GM23338 (cell line): ENCODE measurements around the gene MOB3B. TPM values are rescaled to one million over a fixed set of nuclear protein-coding genes. Genes with fewer than 3 reads are reported as not detected.

Source experiments
- ATAC-seq: fragments of 200-7000 bp; cut with Tn5 transposase; 3 replicates; pipeline ENCODE4 v1.9.1; 2020
- DNase-seq: peaks from one replicate; pipeline ENCODE4 v3.0.0-alpha.2; 2015; ENCODE audit warnings: low spot score
- H2AFZ ChIP-seq: fragments of 200-600 bp; sonication (generic); 2 replicates; pipeline ENCODE4 v1.8.0; 2016; ENCODE audit warnings: antibody characterized with exemption, mild to moderate bottlenecking, moderate library complexity
- H3F3A ChIP-seq: fragments of 200-600 bp; sonication (generic); replicated peaks from 2 replicates; pipeline ENCODE4 v1.8.0; 2017; ENCODE audit warnings: antibody characterized with exemption, mixed run types, low read depth
- H3K27ac ChIP-seq: fragments of 200-600 bp; sonication (generic); 2 replicates; pipeline ENCODE4 v1.6.1; 2016; ENCODE audit warnings: low read depth
- H3K27me3 ChIP-seq: fragments of 200-600 bp; sonication (generic); 2 replicates; pipeline ENCODE4 v1.8.0; 2016; ENCODE audit warnings: mild to moderate bottlenecking, mixed run types, moderate library complexity; ENCODE audit not compliant: insufficient read depth
- H3K36me3 ChIP-seq: fragments of 200-600 bp; sonication (generic); 2 replicates; pipeline ENCODE4 v1.8.0; 2016; ENCODE audit warnings: mild to moderate bottlenecking; ENCODE audit not compliant: insufficient read depth
- H3K4me1 ChIP-seq: fragments of 200-600 bp; sonication (generic); 2 replicates; pipeline ENCODE4 v1.8.0; 2016; ENCODE audit warnings: mild to moderate bottlenecking, moderate library complexity; ENCODE audit not compliant: insufficient read depth
- H3K4me2 ChIP-seq: fragments of 200-600 bp; sonication (generic); 2 replicates; pipeline ENCODE4 v1.7.1; 2017; ENCODE audit warnings: mixed run types
- H3K4me3 ChIP-seq: fragments of 200-600 bp; sonication (generic); 2 replicates; pipeline ENCODE4 v1.6.1; 2016; ENCODE audit warnings: mixed run types
- H3K79me2 ChIP-seq: fragments of 200-600 bp; sonication (generic); replicated peaks from 2 replicates; pipeline ENCODE4 v1.8.0; 2017; ENCODE audit warnings: mild to moderate bottlenecking; ENCODE audit not compliant: insufficient read depth
- H3K9me2 ChIP-seq: fragments of 200-600 bp; sonication (generic); 2 replicates; pipeline ENCODE4 v1.8.0; 2017; ENCODE audit not compliant: insufficient read depth
- H4K20me1 ChIP-seq: fragments of 200-600 bp; sonication (generic); replicated peaks from 2 replicates; pipeline ENCODE4 v1.8.0; 2017; ENCODE audit warnings: mild to moderate bottlenecking; ENCODE audit not compliant: insufficient read depth
- H3K27ac Mint-ChIP-seq: 2 replicates; pipeline ENCODE4 v1.8.0; 2020; ENCODE audit warnings: inconsistent platforms, mild to moderate bottlenecking, moderate library complexity, mixed read lengths
- H3K27me3 Mint-ChIP-seq: 3 replicates; pipeline ENCODE4 v1.8.0; 2022; ENCODE audit warnings: low read depth, mild to moderate bottlenecking, moderate library complexity, mixed read lengths, inconsistent platforms; ENCODE audit not compliant: insufficient read depth, poor library complexity
- H3K36me3 Mint-ChIP-seq: 3 replicates; pipeline ENCODE4 v1.8.0; 2021; ENCODE audit warnings: low read depth, mild to moderate bottlenecking, inconsistent platforms, moderate library complexity, mixed read lengths
- H3K4me1 Mint-ChIP-seq: 3 replicates; pipeline ENCODE4 v1.8.0; 2020; ENCODE audit warnings: mild to moderate bottlenecking, inconsistent platforms, mixed read lengths
- H3K4me3 Mint-ChIP-seq: 3 replicates; pipeline ENCODE4 v1.8.0; 2021; ENCODE audit warnings: moderate library complexity, mild to moderate bottlenecking, inconsistent platforms, mixed read lengths
- H3K9me3 Mint-ChIP-seq: 3 replicates; pipeline ENCODE4 v1.8.0; 2020; ENCODE audit warnings: moderate library complexity, mild to moderate bottlenecking, inconsistent platforms, mixed read lengths
- CREB1 ChIP-seq: fragments of 250-450 bp; sonication (Bioruptor Pico); IDR thresholded peaks from 2 replicates; pipeline ENCODE4 v1.5.0; 2020; ENCODE audit warnings: low read depth, mild to moderate bottlenecking, moderate library complexity
- CTCF ChIP-seq, 2 experiments: fragments of 200-600 bp in 1 of 2; sonication (generic) in 1 of 2; conservative IDR thresholded peaks; 2 replicates each; pipeline versions ENCODE4 v1.5.1 to v1.6.1; 2016 to 2017; ENCODE audit warnings: antibody characterized with exemption in 2 of 2, low read depth in 2 of 2, mild to moderate bottlenecking in 2 of 2, moderate library complexity in 1 of 2
- EZH2 ChIP-seq: fragments of 200-600 bp; sonication (generic); IDR thresholded peaks from one replicate; pipeline ENCODE4 v1.8.0; 2017; ENCODE audit warnings: antibody characterized with exemption, mild to moderate bottlenecking, low read depth; ENCODE audit not compliant: unreplicated experiment
- EZH2phosphoT487 ChIP-seq: fragments of 200-600 bp; sonication (generic); IDR thresholded peaks from one replicate; pipeline ENCODE4 v1.8.1; 2018; ENCODE audit warnings: antibody characterized with exemption; ENCODE audit not compliant: unreplicated experiment
- JUNB ChIP-seq: IDR thresholded peaks from one replicate; pipeline ENCODE4 v1.6.1; 2016; ENCODE audit warnings: antibody characterized with exemption; ENCODE audit not compliant: unreplicated experiment
- NANOG ChIP-seq: IDR thresholded peaks from 2 replicates; pipeline ENCODE4 v1.6.1; 2016; ENCODE audit warnings: antibody characterized with exemption, borderline replicate concordance
- POLR2AphosphoS5 ChIP-seq: IDR thresholded peaks from 2 replicates; pipeline ENCODE4 v1.6.1; 2016; ENCODE audit warnings: antibody characterized with exemption, low read depth
- STAT1 ChIP-seq: IDR thresholded peaks from one replicate; pipeline ENCODE4 v1.6.1; 2016; ENCODE audit warnings: antibody characterized with exemption; ENCODE audit not compliant: unreplicated experiment
- ZNF114 ChIP-seq: fragments of 250-450 bp; sonication (Bioruptor Pico); IDR thresholded peaks from 2 replicates; pipeline ENCODE4 v1.5.0; 2020; ENCODE audit warnings: mild to moderate bottlenecking, moderate library complexity
- ZNF331 ChIP-seq: fragments of 250-450 bp; sonication (Bioruptor Pico); IDR thresholded peaks from 2 replicates; pipeline ENCODE4 v1.5.0; 2020; ENCODE audit warnings: low read depth, mild to moderate bottlenecking, moderate library complexity
- polyA plus RNA-seq: library from polyadenylated mRNA; unstranded; fragments of >200 nt; fragmentation: Nextera tagmentation; extraction: Ambion mirVana; gene quantifications from 2 replicates; pipeline ENCODE4 v1.2.1, GENCODE V29; 2016
- total RNA-seq: library from RNA; depleted of rRNA; stranded (reverse); fragments of >200 nt; shearing (Covaris generic); gene quantifications from 2 replicates; pipeline ENCODE4 v1.2.3, GENCODE V29; 2014
- TF ChIP-seq, protein P1 (sequence below): IDR thresholded peaks from 2 replicates; pipeline ENCODE4 v1.6.1; 2016; ENCODE audit warnings: antibody characterized with exemption

The MOB3B gene
- total and polyA plus RNA-seq, 2 experiments from 2014 or later: 7.6 to 12.1 TPM

- TF ChIP-seq, protein P1, sequence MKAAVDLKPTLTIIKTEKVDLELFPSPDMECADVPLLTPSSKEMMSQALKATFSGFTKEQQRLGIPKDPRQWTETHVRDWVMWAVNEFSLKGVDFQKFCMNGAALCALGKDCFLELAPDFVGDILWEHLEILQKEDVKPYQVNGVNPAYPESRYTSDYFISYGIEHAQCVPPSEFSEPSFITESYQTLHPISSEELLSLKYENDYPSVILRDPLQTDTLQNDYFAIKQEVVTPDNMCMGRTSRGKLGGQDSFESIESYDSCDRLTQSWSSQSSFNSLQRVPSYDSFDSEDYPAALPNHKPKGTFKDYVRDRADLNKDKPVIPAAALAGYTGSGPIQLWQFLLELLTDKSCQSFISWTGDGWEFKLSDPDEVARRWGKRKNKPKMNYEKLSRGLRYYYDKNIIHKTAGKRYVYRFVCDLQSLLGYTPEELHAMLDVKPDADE: no peak
- TF ChIP-seq ZNF114 (CRISPR knock-in tag) (no peak), STAT1 (no peak), CTCF (conservative IDR thresholded peaks at IDR 0.05; ENCODE audit: low read depth in 2 of 2) (no peak), NANOG (no peak), ZNF331 (CRISPR knock-in tag) (no peak), EZH2 (no peak), JUNB (no peak), CREB1 (no peak), POLR2AphosphoS5 (no peak)
Measured at GRCh38 chr9:27476870-27477515, 52.6 kb downstream of the MOB3B start (continued).

DNA sequence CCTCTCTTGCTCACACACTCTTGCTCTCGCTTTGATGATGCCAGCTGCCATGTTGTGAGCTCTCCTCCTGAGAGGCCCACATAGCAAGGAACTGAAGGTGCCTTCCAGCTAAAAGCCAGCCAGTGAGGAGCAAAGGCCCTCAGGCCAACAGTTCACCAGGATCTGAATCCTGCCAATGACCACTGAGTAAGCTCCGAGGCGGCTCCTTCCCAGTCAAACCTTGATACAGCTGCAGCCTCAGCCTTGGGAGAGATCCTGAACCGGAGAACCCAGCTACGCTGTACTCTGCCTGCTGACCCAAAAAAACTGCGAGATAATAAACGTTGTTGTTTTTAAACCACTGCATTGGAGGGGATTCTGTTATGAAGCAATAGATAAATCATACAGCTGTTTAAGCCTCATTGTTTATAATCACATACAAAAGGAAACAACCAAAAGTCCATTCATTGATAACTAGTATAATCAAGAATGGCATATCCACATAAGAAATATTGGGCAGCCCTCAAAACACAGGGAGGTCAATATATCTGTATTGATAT, 54.5 kb downstream of the MOB3B start:
- Mint-ChIP-seq H3K9me3 (peaks cover 20% of the 10 kb centered on the region), H3K27me3 (peaks cover 7% of the 10 kb centered on the region), H3K36me3 (peaks cover 31% of the 10 kb centered on the region), H3K4me3 (no peak overlapping the region), H3K4me1 (peaks cover 37% of the 10 kb centered on the region), H3K27ac (no peak overlapping the region)
- H3K4me1 ChIP-seq: peaks cover 8% of the 10 kb centered on the region
- DNase-seq: no peak
- no peaks in the 10 kb centered on the region for H3K9me2 ChIP-seq
- H4K20me1 ChIP-seq: no peaks in the 10 kb centered on the region
- no peak overlapping the region for H3K4me2 ChIP-seq
- H3F3A ChIP-seq: no peaks in the 10 kb centered on the region
- TF ChIP-seq NANOG: no peak
- H3K79me2 ChIP-seq: no peaks in the 10 kb centered on the region; the same call in 1 of the 2 replicates
- no peaks in the 10 kb centered on the region for H3K27me3 ChIP-seq
- H3K4me3 ChIP-seq: no peak overlapping the region
- H3K27ac ChIP-seq: no peak overlapping the region
- H2AFZ ChIP-seq: no peak overlapping the region
- no peak for ATAC-seq
- peaks cover 3% of the 10 kb centered on the region; the same call in 1 of the 2 replicates for H3K36me3 ChIP-seq

DNA sequence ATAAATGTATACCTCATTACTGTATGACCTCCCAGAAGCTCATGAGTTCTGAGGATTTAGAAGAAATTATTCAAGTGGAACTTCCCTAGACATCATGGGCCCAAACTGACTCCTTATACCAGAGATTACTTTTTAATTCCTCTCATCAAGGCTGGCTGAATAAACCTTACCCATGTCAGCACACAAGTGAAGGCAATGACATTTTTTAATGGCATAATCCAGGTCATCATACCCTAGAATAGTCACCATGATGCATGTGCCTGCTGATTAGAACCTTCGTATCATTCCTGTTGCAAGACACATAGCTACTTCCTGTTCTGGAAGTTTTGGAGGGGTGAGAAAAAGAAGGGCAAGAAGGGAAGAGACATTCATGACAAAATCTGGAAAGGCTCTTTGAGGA, 55.3 kb downstream of the MOB3B start:
- H3K27me3 Mint-ChIP-seq: peaks cover 7% of the 10 kb centered on the region
- no peak overlapping the region for H3K4me3 Mint-ChIP-seq
- ATAC-seq: no peak
- no peak overlapping the region for H3K27ac Mint-ChIP-seq
- H3K27me3 ChIP-seq: no peaks in the 10 kb centered on the region
- no peak overlapping the region for H3K4me3 ChIP-seq
- no peak overlapping the region for H3K4me2 ChIP-seq
- no peaks in the 10 kb centered on the region for H3K9me2 ChIP-seq
- no peaks in the 10 kb centered on the region for H3F3A ChIP-seq
- H3K36me3 ChIP-seq: no peaks in the 10 kb centered on the region; the same call in 1 of the 2 replicates
- peaks cover 8% of the 10 kb centered on the region for H3K4me1 ChIP-seq
- H3K36me3 Mint-ChIP-seq: peaks cover 25% of the 10 kb centered on the region
- H2AFZ ChIP-seq: no peak overlapping the region
- no peak for DNase-seq
- peaks cover 40% of the 10 kb centered on the region for H3K4me1 Mint-ChIP-seq
- H3K9me3 Mint-ChIP-seq: peaks cover 17% of the 10 kb centered on the region
- H3K79me2 ChIP-seq: no peaks in the 10 kb centered on the region; the same call in 1 of the 2 replicates
- H3K27ac ChIP-seq: no peak overlapping the region
- no peaks in the 10 kb centered on the region for H4K20me1 ChIP-seq
- no peak for TF ChIP-seq EZH2
- no peak for TF ChIP-seq STAT1
- no peak for TF ChIP-seq CTCF (conservative IDR thresholded peaks at IDR 0.05; ENCODE audit: low read depth in 2 of 2)
- TF ChIP-seq ZNF114 (CRISPR knock-in tag): no peak
- no peak for TF ChIP-seq JUNB
- no peak for TF ChIP-seq POLR2AphosphoS5
- TF ChIP-seq EZH2phosphoT487: no peak
- TF ChIP-seq, protein P1: no peak
- TF ChIP-seq NANOG: no peak
- no peak for TF ChIP-seq ZNF331 (CRISPR knock-in tag)
